Stimulated activated CD4-positive, alpha-beta T cell treated with anti-CD3 and anti-CD28 coated beads, TNF-alpha, amount 100 ng/mL, for 1 hour (primary cell): ENCODE data around the gene NEDD4.
"Not testable (repeated sequence)": the region's sequence is repeated elsewhere in the genome, so short reads cannot be mapped to it uniquely, and the experiment has no call there.

Experiments
- DNase-seq, 3 donors: peaks; one replicate each; pipeline ENCODE4 v3.0.0-alpha.2; 2020; ENCODE audit warnings: low read depth in 3 of 3, low spot score in 1 of 3

Gene NEDD4

GRCh38 chr15:55897560-55898336, 95.7 kb downstream of the NEDD4 start:
- DNase-seq: no peak

GRCh38 chr15:55894399-55894965, 98.9 kb downstream of the NEDD4 start:
- DNase-seq: no peak

- no peak for DNase-seq
Measured at GRCh38 chr15:55893852-55894251, 99.6 kb downstream of the NEDD4 start.

GRCh38 chr15:55891196-55891595, 102.2 kb downstream of the NEDD4 start:
- DNase-seq: no peak

- DNase-seq: no peak
Measured at GRCh38 chr15:55884223-55884622, 109.2 kb downstream of the NEDD4 start.

- DNase-seq: no peak
Measured at GRCh38 chr15:55879181-55879580, 114.2 kb downstream of the NEDD4 start.

GRCh38 chr15:55873024-55873720, 120.2 kb downstream of the NEDD4 start:
- no peak for DNase-seq

GRCh38 chr15:55872471-55872870, 120.9 kb downstream of the NEDD4 start:
- no peak for DNase-seq

- no peak for DNase-seq
Measured at GRCh38 chr15:55869660-55870059, 123.8 kb downstream of the NEDD4 start.

GRCh38 chr15:55868707-55869106, 124.7 kb downstream of the NEDD4 start:
- no peak for DNase-seq

- not testable (repeated sequence) for DNase-seq
Measured at GRCh38 chr15:55868291-55868690, 125.1 kb downstream of the NEDD4 start.

- no peak for DNase-seq
Measured at GRCh38 chr15:55863911-55864310, 129.5 kb downstream of the NEDD4 start.

GRCh38 chr15:55861115-55861514, 132.3 kb downstream of the NEDD4 start:
- DNase-seq: no peak

- DNase-seq: no peak
Measured at GRCh38 chr15:55860468-55860867, 132.9 kb downstream of the NEDD4 start.

GRCh38 chr15:55859681-55860080, 133.7 kb downstream of the NEDD4 start:
- DNase-seq: no peak

- DNase-seq: no peak
Measured at GRCh38 chr15:55858661-55859060, 134.8 kb downstream of the NEDD4 start.

- no peak for DNase-seq
Measured at GRCh38 chr15:55856506-55857164, 136.8 kb downstream of the NEDD4 start.

- DNase-seq: no peak
Measured at GRCh38 chr15:55853134-55853533, 140.3 kb downstream of the NEDD4 start.

GRCh38 chr15:55846116-55846707, 147.2 kb downstream of the NEDD4 start:
- DNase-seq: peak in 2 of 3 donors; percentile 2 to 5

- not testable (repeated sequence) for DNase-seq
Measured at GRCh38 chr15:55842897-55843296, 150.5 kb downstream of the NEDD4 start.

GRCh38 chr15:55835866-55836265, 157.5 kb downstream of the NEDD4 start:
- DNase-seq: no peak
